HG02759 (cell line): ENCODE data around the gene GALNT2.

Source experiments
- ATAC-seq: cut with Tn5 transposase; IDR thresholded peaks from one replicate; pipeline ENCODE4 v1.9.1; 2021; ENCODE audit warnings: mild to moderate bottlenecking, moderate library complexity; ENCODE audit not compliant: unreplicated experiment

The GALNT2 gene

DNA sequence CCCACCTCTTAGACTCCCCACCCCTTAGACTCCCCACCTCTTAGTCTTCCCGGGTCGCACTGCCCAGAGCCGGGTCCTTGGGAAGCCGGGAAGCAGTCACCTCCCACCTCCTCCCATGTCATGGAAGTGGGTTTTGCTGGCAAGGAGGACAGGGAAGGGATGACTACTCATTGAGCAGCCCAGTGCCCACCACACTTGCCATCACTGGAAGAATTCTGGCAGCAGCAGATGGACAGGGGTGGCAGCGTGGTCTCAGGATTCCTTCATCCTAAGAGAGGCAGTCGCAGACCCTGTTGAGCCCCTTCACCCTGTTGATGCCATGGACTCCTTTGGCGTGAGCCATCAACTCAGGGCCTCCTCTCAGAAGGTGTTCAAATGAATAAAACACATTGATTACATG, 218.3 kb downstream of the GALNT2 start:
- no peak for ATAC-seq

GRCh38 chr1:230286166-230286889, 219.3 kb downstream of the GALNT2 start:
- no peak for ATAC-seq

DNA sequence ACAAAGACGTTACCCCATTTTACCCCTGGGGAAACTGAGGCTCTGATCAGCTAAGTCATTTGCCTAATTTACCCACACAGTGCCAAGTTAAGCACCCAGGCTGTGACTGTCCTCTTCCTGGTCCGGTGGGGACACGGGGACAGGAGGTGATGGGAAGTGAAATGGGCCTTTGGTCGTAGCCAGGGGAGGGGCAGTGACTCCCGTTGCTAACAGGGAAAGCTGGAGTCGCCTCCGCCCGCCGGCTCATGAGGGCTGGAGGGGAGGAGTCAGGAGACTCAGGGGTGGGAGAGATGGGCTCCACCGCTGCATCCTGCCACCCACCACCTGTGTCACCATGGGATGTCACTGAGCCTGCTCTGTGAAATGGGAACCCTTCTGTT, 219.8 kb downstream of the GALNT2 start:
- no peak for ATAC-seq

DNA sequence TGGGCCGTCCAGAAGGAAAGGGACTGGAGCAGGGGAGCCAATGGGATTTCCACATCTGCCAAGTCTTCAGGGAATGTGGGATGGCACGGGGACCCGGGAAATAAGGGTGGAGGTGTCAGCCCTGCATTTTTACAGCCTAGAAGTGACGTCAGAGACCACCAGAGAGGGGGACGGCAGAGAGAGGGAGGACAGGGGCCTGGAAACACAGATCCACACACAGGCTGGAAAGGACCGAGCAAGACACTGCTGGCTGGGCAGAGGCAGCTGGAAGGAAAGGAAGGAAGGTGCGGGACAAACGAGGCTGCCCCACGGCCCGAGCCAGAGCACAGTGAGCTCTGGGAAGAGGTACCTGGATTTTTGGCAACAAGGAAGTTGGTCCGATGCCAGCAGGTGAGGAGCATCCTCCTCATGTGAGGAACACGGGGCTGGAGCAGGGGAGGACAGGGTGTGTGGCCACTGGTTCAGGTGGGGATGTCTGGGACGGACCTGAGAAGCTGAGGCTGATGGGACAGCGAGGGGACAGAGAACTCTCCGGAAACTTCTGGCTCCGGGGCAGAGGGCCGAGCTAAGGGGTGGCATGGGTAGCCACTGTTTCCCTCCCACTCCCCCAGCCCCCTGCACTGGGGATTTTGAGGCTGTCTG, 220.8 kb downstream of the GALNT2 start:
- ATAC-seq: no peak

DNA sequence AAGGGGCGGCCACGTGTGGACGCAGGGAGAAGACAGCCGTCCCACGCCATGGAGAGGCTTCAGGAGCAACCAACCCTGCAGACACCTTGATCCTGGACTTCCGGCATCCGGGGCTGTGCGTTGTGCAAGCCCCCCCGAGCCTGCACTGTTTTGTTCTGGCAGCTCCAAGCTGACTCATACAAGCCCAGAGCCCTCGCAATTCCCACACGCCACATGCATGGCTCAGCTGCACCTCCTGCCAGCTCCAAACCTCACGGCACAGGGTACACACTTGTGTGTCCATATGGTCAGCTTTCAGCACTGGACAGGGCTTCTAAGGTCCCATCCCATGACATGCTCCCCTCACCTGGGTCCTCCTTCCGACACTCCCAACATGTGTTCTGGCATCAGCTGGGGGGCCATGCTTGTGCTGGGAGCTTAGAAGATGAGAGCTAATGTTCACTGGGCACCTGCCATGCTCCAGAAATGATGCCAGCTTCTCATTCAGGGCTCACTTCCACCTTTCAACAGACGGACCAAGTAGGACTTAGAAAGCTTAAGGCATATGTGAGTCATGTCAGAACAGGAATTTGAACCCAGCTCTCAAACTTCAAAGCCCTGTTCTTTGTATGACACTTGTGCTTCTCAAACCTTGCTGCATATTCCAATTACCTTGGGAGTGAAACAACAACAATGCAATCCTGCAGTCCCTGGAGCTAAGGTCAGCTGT, 221.8 kb downstream of the GALNT2 start:
- no peak for ATAC-seq

DNA sequence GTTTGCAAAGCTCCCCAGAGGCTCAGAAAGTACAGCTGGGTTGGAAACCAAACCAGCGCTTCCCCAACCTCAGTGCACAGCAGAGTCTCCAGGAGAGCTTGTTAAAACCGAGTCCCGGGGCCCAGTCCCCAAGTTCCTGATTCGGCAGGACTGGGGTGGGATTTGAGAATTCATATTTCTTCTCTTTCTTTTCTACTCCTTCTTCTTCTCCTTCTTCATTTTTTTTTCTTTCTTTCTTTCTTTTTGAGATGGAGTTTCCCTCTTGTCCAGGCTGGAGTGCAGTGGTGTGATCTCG, 222.3 kb downstream of the GALNT2 start:
- no peak for ATAC-seq

- no peak for ATAC-seq
These were observed 224.9 kb downstream of the GALNT2 start for GRCh38 chr1:230291731-230292620.

- no peak for ATAC-seq
These were observed 225.8 kb downstream of the GALNT2 start for GRCh38 chr1:230292689-230293389.

DNA sequence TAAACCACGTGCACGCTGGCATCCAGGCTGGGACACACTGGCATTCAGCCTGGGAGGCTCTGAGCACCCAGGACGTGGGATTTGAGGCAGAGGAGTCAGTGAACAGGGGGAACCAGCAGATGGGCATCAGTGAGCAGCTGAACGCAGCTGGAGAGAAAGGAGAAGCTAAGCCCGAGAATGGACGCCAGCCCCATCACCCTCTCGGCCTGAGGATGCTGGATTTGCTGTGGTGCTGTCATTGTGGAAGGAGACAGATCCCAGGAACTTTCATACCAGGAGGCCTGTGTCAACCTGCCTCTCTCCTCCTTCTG, 226.3 kb downstream of the GALNT2 start:
- no peak for ATAC-seq

DNA sequence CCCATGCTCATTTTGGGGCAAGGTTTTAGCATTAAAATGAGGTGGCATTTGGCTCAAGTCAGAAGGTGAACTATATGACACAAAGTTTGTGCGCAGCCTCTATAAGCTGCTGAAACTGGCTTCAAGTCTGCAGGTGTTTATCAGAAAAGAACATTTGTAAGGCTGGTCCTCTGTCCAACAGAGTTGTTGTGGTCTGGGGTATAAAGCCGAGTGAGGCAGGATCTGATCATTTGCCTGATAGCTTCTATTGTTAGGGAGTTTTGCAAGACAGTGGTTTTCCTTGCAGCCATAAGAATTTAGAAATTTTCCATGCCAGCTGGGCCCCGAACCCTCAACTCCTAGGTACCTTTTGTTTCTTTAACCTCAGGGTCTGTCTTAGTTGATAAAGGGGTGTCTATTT, 228.3 kb downstream of the GALNT2 start:
- no peak for ATAC-seq

- no peak for ATAC-seq
These were observed 232.4 kb downstream of the GALNT2 start for GRCh38 chr1:230299191-230300006.

DNA sequence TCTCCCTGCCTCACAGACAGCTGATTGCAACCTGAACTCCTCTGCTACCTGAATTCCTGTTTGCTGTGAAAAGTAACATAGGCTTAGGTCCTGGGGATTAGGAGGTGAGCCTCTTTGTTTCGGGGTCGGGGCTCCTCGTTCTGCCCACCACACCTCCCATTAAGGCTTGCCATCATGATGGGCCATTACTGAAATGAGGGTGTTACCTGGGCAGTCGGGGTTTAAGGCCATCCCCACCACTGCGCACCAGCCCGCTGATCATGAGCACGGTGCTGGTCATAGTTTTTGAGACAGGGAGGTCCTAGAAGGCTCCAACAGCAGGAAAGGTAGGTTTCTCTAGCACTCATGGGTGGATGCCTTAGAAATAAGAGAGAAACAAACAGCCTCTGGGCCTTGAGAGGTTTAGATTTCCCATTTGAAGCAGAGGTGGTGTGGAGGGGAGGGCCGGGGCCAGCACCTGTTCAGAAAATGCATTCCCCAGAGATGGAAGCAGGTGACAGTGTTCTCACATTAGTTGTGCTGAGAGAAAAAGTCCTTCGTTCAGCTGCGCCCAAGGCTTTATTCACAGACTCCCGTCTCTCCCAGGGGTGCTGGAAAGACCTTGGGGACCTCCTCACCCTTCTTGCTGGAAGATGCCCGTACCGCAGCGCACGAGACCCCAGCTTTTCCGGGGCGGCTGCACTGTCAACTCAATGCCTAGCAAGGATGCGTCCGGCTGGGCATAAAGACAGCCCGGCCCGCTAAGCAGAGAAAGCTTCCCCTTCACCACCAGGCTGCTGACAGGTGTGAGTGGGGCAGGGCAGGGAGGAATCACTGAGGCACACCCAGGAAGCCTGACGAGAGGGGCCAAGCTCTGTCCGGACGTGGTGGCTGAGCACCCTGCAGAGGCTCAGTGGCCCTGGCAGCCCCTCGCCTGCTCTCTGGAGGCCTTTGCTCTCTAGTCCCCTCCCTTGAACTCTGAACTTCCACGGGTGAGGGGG, 233.6 kb downstream of the GALNT2 start:
- no peak for ATAC-seq

GRCh38 chr1:230301322-230301721, 234.3 kb downstream of the GALNT2 start:
- ATAC-seq: no peak

DNA sequence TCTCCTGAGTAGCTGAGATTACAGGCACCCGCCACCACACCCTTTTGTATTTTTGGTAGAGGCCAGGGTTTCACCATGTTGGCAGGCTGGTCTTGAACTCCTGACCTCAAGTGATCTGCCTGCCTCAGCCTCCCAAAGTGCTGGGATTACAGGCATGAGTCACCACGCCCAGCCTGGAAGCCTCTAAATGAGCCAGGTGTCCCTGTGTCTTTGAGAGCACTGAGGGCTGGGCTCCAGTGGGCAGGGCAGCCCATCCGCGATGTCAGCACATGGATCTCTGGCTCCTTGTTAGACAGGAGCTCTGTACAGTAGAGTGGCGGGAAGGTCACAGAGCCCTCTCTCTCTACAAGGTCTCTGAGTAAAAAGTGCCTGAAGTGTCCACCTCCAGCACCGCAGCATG, 234.8 kb downstream of the GALNT2 start:
- ATAC-seq: no peak

DNA sequence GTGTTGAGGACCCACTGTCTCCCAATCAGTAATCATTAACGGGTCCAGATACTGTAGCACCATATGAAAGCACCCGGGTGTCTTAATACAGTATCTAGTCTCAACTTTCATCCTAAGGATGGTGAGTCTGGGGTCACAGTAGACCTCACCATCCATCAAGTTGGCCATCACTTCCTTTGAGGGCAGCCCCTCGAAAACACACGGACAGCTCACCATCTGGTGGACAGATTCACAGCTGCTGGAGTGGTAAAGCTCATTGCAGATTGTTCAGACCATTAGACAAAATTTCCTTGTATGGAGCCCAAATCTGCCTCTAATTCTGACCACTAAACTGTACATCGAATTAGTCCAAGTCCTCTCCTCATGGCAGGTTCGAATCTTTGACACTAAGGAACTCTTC, 236.0 kb downstream of the GALNT2 start:
- ATAC-seq: no peak

DNA sequence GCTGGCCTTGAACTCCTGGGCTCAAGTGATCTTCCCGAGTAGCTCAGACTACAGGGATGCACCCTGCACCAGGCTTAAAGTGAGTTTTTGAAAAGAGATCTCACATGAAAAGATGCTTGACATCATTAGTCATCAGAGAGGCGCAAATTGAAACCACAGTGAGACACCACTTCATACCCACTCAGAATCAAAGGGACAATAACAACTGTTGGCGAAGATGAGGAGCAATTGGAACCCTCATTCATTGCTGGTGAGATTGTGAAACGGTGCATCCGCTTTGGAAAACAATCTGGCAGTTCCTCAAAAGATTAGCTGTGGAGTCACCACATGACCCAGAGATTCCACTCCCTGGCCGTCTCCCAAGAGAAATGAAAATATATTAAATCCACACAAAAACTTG, 236.8 kb downstream of the GALNT2 start:
- ATAC-seq: no peak

DNA sequence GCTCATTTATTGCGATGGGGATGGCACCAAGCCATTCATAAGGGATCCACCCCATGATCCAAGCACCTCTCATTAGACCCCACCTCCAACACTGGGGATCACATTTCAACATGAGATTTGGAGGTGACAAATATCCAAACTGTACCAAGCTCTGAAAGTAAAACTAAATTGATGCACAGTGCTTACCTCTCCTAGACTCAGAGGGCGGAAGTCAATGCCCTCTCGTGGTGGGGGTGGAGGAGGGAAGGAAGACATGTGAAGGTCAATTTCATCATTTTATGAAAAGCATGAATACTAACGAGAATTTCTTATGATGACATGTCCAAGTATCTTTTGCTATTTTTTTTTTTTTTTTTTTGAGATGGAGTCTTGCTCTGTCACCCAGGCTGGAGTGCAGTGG, 239.1 kb downstream of the GALNT2 start:
- ATAC-seq: no peak

GRCh38 chr1:230307213-230307612, 240.2 kb downstream of the GALNT2 start:
- no peak for ATAC-seq

DNA sequence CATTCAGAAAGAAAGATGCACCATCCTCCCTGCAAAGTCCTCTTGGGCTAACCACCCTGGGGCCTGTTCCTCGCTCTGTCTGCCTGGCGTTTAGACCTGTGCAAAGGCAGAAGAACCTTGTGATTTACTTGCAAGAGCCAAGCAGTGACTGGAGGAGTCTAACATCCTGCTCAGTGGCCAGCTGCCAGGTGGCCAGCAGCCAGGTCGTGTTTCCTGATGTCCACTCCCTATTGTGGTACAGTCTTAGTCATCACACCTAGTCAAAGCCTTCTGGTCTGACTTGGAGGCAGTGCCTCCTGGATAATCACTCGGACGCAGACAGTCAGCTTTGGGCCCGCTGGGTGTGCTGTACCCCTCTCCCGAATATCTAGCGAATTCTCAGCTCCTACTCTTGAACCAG, 241.0 kb downstream of the GALNT2 start:
- ATAC-seq: no peak
